ENCODE results near the gene SHC2.

SHC2 gene

DNA sequence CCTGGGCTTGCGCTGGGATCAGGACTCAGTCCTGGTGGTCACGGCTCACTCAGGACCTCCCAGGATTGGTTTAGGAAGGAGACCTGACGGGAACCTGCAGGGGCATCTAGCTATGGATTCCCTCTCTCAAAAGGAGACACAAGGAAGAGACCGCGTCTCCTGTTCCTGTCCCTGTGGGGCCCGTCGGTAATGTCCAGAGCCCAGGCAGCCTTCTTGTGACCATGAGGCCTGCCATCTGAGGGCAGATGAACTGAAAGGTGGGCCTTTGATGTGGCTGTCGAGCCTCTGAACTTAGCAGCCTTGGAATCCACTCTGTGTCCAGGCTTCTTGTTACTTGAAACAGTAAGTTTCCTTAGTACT, 84.7 kb downstream of the SHC2 start:
- DNase-seq (ENCODE audit: insufficient read length, low spot score): no peak
- FAIRE-seq: no peak

GRCh38 chr19:375395-376110, 85.3 kb downstream of the SHC2 start:
- no peak for FAIRE-seq

DNA sequence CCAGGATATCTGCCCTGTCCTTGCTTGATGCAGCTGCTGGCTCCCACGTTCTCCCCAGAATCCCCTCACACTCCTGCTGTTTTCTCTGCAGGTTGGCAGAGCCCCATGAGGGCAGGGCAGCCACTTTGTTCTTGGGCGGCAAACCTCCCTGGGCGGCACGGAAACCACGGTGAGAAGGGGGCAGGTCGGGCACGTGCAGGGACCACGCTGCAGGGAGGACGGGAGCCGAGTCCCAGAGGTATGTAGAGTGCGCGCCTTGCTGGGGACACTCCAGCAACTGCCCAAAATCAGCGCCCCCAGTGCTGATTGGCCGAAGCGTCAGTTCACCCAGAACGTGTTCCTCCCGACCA, 86.0 kb downstream of the SHC2 start:
- DNase-seq (ENCODE audit: insufficient read length, low spot score) (no peak), FAIRE-seq (no peak)

More at GRCh38 chr19:375395-376110, 85.3 kb downstream of the SHC2 start:
- DNase-seq (ENCODE audit: insufficient read length, low spot score): no peak

- DNase-seq (ENCODE audit: insufficient read length, low spot score) (no peak), FAIRE-seq (no peak)
Observed at GRCh38 chr19:374183-374885, 86.5 kb downstream of the SHC2 start.

GRCh38 chr19:373391-374182, 87.2 kb downstream of the SHC2 start:
- no peak for FAIRE-seq
- no peak for DNase-seq (ENCODE audit: insufficient read length, low spot score)

GRCh38 chr19:372306-372890, 88.4 kb downstream of the SHC2 start:
- FAIRE-seq: no peak
- no peak for DNase-seq (ENCODE audit: insufficient read length, low spot score)

DNA sequence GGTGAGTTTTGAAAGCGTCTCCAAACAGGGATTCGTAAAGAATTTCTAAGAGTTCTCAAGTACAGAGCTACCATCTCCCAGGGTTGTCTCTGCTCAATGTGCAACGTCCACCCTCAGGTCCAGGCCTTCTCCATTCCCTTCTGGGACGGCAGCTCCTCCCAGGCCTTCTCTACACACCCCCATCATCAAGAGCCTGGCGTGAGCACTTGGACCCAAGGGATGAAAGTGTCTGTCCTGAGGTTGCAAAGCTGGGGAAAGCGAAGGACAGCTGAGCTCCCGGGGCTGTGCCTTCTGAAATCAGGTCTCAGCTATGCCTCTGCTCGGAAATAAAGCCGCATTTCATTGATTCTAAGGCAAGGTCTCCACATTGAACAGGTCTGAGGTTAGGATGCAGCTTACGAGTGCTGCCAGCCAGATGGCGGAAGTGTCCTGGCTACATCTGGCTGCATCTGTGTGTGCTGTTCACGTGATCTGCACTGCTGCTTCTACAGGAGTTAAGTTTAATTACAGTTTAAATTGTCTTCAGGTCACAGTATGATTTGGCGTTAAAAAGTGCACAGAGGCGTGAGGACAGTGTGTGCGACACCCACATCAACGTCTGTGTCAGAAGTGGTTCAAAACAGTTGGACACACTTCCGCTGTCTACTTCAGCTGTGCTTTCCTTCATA, 89.2 kb downstream of the SHC2 start:
- FAIRE-seq (no peak), DNase-seq (ENCODE audit: insufficient read length, low spot score) (no peak)

DNA sequence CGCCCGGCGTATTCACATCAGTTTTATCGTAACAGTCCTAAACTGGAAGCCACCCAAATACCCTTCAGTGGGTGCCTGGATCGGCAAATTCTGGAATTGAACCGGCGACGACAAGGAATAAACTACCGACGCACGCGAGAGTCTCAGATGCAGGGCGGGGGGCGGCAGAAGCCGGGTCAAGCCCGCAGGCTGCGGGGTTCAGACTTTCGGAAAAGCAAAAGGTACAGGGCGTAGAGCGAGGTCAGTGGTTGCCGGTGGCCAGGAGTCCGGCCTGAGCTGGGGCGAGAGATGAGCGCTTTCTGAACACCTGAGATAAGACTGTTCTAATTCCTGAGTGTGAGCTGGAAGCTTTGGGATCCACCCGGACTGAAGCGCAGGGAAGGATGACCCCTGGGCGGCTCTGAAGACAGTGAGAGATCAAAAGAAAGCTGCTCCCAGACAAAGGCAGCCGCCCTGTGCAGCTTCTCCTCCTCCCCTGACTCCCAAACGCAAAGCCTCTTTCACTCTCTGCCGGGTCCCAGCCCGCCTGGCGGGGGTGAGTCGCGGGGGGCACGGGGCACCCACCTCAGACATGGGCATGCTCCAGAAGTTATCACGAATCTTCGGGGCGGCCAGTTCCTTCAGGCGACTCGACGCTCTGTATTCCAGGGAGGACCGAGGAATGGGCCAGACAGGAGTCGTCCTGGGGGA, 90.0 kb downstream of the SHC2 start:
- DNase-seq (ENCODE audit: insufficient read length, low spot score): no peak
- FAIRE-seq: no peak

GRCh38 chr19:369876-370275, 91.0 kb downstream of the SHC2 start:
- no peak for DNase-seq (ENCODE audit: insufficient read length, low spot score)
- no peak for FAIRE-seq

DNA sequence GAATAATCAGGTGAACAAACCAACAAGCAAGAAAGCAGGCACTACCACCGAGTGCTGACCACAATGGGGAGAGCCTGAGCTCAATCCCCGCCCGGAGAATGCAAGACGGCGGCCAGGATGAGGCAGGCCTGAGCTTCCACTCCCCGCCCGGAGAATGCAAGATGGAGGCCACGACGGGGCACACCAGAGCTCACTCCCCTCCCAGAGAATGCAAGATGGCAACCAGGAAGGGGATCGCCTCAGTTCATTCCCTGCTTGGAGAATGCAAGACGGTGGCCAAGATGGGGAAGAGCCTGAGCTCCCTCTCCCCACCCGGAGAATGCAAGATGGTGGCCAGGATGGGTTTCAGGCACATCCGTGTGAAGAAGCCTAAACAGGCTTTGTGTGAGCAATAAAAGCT, 91.6 kb downstream of the SHC2 start:
- FAIRE-seq: no peak

GRCh38 chr19:368630-369024, 92.2 kb downstream of the SHC2 start:
- DNase-seq (ENCODE audit: insufficient read length, low spot score) (no peak), FAIRE-seq (no peak)

More for the DNA sequence above, 91.6 kb downstream of the SHC2 start:
- DNase-seq (ENCODE audit: insufficient read length, low spot score): no peak

GRCh38 chr19:367963-368629, 92.7 kb downstream of the SHC2 start:
- FAIRE-seq (no peak), DNase-seq (ENCODE audit: insufficient read length, low spot score) (no peak)

- no peak for DNase-seq (ENCODE audit: insufficient read length, low spot score)
- FAIRE-seq: no peak
Observed at GRCh38 chr19:367561-367960, 93.3 kb downstream of the SHC2 start.

DNA sequence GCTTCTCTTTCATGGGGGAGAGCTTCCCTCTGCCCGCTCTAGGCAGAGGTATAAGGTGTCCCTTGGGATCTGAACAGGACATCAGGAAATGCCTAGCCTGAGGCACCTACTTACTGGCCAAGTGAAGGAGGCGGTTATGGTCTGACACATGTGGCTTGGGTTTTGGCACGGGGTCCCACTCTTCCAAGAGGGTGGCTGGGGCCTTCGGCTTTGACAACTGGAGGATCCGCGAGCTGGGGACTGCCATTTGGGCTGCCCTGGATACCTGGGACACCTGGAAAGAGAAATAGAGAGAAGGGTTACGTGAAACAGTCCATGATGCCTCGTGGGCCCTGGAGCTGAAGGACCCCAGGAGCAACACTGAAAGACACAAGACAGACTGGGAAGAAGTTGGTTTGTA, 93.9 kb downstream of the SHC2 start:
- DNase-seq (ENCODE audit: insufficient read length, low spot score) (no peak), FAIRE-seq (no peak)

All from GM19239 (cell line).